Activated CD8-positive, alpha-beta memory T cell treated with anti-CD3 and anti-CD28 coated beads for 24 hours (primary cell): ENCODE data around the gene FEZ2.
"Not testable (repeated sequence)": the region's sequence is repeated elsewhere in the genome, so short reads cannot be mapped to it uniquely, and the experiment has no call there.

Experiments used
- DNase-seq: peaks from one replicate; pipeline ENCODE4 v3.0.0-alpha.2; 2020

Gene FEZ2, protein sequence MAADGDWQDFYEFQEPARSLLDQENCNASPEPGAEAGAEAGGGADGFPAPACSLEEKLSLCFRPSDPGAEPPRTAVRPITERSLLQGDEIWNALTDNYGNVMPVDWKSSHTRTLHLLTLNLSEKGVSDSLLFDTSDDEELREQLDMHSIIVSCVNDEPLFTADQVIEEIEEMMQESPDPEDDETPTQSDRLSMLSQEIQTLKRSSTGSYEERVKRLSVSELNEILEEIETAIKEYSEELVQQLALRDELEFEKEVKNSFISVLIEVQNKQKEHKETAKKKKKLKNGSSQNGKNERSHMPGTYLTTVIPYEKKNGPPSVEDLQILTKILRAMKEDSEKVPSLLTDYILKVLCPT

DNA sequence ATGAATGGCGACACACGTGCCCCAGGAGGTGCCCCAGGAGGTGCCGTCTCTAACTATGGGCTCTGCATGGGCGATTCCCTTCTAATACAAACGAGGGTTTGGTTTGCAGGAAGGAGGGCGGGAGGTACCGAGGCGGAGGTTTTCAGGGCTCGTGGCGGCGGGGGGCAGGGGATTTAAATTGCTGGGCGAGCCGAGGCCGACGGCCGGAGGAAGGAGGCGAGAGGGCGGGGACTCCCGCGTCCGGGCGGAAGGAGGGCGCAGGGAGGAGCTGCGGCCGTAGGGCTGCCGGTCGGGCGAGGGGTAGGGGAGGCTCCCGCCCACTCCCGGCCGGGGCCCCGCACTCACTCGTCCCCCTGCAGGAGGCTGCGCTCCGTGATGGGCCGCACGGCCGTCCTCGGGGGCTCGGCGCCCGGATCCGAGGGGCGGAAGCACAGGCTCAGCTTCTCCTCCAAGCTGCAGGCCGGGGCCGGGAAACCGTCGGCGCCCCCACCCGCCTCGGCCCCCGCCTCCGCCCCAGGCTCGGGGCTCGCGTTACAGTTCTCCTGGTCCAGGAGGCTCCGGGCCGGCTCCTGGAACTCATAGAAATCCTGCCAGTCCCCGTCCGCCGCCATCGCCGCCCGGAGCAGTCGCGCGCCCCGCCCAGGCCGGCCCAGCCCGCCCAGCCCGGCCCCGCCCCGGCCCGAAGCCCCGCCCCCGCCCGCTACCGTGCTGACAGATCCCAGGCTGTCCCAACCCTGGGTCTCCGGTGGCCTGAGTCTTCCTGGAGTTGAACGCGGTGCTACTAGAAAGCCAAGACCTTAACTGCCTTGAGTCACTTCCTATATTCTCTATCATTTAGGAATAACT, at the start of gene FEZ2:
Gene FEZ2, minus strand, starts transcription at position 637 of the 846 bp plus-strand sequence. Its CDS starts 26 bp downstream, at position 611.
- DNase-seq: peak; percentile 90

DNA sequence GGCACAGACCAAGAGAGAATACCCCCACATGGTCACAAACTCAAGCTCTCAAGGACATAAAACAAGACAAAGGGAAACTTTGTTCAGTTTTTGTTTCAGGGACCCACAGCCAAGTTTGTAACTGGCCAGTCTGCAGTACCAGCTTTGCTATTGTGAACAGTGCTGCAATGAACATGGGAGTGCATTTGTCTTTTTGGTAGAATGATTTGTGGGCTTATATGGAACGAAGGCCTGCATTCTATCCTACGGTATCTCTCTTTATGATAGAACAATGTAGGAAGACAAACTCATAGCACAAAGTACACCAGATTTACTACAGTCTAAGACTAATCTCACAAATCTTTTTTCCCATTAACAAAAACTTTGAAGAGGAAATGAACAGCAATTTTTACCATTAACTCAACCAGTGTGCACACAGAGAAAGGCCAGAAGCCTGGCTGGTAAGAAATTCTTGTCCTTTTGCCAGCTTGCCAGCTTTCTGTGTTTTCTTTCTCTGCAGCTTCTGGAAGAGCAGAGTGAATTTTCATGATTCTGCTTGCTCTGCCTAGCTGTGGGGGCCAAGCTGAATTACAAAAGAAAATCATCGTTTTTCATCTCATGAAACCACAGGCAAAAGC, 37.1 kb upstream of the FEZ2 start:
- DNase-seq: no peak

DNA sequence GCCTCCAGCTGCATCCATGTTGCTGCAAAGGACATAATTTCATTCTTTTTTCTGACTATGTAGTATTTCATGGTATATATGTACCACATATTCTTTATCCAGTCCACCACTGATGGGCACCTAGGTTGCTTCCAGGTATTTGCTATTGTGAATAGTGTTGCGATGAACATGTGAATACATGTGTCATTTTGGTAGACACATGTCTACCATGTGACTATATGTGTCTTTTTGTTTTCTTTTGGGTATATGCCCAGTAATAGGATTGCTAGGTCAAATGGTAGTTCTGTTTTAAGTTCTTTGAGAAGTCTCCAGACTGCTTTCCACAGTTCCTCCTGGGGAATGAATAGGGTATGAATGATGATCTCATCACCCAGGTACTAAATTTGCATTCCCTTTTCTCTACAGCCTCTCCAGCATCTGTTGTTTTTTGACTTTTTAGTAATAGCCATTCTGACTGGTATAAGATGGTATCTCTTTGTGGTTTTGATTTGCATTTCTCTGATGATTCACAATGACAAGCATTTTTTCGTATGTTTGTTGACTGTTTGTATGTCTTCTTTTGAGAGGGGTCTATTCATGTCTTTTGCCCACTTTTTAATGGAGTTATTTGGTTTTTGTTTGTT, 35.6 kb upstream of the FEZ2 start:
- no peak for DNase-seq

DNA sequence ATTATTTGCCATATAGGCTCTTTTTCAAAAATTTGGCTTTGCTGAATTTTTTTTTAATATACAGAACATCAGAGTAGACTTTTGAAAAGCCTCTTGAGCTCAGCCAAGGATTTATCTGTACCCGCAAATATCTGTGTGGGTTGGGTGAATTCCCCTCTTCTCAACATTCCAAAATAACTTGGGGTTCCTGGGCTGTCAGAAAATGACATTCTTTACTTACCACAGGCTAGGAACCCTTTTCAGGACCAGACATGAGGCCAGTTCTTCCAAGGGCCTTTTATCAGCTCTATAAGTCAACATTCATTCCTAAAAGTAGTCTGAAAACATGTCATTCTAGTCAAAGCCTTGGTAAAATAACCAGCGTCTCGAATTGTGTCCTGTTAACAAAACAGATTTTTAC, 28.8 kb upstream of the FEZ2 start:
- DNase-seq: no peak

DNA sequence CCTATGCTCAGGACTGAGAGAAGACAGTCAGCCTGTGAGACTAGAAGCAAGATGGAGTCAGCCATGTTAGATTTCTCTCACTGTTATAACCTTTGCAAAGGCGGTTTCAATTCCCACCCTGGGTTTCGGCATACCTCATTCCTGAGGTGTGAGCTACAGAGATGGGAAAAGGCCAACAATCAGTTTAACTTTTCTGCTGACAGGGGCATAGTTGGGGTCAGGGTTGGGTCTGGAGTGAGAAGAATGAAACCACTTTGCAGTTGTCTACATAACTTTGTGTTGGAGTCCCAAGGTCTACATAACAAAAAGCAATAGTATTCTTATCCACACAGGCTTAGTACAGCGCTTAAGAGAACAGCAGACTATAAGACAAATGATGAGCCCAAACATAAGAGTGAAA, 28.1 kb upstream of the FEZ2 start:
- DNase-seq: no peak

DNA sequence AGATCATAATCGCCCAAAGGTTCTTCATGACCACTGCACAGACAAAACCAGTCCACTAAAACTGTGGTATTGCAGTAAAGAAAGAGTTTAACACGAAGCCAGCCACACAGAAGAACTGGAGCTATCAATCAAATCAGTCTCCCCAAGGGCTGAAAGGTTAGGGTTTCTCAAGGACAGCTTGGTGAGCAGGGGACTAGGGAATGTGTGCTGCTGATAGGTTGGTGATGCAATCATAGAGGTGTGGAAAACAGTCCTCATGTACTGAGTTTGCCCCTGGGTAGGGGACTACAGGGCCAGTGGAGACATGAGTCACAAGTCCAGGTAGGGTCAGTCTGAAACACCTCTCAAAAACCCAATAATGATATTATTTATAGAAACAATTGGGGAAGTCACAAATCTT, 27.3 kb upstream of the FEZ2 start:
- no peak for DNase-seq

DNA sequence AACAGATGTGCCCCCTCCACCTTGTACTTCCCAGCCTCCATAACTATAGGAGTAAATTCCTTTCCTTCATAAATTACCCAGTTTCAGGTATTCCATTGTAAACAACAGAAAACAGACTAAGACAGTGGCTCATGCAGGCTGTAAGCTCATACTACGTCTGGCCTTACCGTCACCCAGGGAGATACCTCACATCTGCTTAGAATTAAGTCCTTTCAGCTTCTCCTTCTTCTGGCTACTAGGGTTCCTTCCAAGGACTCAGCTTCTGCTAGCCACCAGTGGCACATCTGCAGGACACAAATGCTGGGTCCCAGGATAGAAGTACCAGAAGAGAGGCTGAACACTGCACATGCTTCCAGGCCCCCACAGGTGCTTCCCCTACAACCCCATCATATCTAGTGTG, 22.4 kb upstream of the FEZ2 start:
- no peak for DNase-seq

DNA sequence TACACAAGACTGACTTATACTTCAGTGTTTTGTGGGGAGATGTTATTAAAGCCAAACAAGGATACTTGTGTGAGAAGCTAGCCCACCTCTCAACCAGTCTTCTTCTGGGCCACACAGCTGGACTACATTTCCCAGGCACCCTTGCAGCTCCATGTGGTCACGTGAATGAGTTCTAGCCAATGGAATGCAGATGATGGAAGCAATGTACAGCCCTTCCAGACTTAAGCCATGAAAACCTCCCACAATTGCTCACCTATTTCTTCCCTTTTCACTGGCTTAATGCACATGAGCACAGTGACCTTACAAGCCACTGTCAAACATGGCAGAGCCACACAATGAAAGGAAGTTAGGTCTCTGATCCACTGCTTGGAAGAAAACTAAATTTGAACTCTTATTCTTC, 20.4 kb upstream of the FEZ2 start:
- no peak for DNase-seq

DNA sequence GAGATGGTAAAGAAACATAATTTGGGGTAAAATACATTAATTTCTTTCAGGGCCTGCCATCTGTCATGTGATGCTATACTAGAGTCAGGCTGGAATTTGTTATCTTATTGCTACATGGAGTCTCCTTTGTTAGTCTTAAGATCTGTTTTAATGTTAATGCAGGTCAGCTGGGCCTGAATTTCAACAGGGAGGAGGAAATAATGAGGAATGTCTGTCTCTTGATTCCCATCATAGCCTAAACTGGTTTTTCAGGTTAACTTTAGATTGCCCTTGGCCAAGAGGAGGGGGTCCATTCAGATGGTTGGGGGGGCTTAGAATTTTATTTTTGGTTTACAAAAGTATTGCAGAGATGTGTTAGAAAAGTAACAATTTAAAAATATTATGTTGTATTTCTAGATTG, 19.0 kb upstream of the FEZ2 start:
- no peak for DNase-seq

DNA sequence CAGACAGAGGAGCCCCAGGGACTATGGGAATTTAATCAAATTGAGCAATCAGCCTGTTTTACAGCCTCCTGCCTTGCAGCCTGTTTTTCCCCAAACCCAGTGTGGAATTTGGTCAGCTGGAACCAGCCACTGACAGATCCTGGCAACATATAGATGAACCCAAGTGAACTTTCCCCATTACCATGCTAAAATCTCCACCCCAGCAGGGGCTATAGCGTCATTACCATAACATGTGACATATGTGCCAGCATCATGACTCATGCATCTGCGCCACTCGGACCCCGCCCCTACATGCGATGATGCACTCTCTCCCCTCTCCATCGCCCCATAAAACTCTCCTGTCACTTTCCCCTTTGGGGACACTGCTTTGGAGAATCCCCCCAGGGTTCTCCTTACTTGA, 17.3 kb upstream of the FEZ2 start:
- DNase-seq: no peak

DNA sequence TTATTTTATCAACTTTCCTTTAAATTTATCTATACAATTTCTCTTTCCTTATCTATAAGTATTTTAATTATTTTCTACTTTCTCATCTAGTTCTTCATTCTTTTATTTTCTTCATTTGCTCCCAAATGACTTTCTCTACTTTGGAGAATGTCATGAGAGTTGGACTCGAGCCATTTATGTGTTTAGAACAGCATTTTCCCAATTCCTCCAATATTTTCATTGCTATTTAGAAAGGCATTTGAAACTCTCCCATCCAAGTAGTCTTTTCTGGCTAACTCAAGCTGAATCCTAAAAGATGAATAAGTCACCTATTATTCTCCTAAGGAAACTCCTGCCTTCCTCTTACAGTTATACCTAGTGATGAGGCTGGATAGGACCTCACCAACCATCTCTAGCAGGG, 15.8 kb upstream of the FEZ2 start:
- no peak for DNase-seq

DNA sequence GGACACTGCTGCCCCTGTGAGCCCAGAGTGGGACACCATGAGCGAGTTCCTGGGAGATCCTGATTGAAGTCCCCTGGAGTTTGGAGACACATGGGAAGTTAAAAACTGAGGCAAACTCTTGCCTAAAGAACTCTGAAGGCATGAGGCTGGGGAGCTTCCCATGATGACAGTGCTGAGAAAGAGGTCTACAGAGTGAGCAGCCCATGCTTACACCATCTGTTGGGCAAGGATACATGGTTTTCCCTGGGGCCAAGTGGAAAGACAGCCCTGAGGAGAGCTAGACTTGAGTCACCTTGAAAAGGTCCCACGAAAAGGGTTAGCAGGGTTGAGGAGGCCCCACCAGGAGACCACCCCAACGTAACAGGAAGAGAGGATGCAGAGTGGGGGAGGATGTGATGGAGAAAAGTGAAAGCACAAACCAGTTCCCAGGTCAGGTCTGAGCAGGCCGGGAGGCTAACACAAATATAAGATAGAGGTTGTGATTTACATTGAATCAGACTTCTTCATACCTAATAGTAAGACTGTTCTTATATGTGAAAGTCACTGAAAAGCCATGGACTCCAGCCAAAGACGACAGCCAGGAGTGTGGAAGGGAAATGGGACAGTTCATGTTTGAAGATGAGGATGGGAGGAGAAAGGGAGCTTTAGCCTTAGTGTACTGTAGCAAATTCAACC, 13.5 kb upstream of the FEZ2 start:
- no peak for DNase-seq

DNA sequence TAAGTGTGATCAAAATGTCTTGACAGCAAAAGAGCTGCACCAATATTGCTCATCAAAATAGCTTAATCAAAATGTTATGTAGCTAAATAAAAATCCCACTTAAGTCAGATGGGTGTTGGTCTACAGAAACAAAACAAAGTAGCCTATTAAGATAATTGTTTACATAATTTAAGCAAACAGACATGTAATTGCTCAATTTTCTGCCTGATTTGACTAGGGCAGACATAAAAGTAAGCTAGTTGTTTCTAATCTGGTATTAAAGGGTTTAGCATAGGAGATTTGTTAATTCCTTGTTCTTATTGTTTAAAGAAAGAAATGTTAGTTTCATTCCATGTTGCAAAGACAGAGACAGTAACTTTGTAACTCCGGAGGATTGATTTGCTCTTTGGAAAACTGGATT, 11.5 kb upstream of the FEZ2 start:
- no peak for DNase-seq

DNA sequence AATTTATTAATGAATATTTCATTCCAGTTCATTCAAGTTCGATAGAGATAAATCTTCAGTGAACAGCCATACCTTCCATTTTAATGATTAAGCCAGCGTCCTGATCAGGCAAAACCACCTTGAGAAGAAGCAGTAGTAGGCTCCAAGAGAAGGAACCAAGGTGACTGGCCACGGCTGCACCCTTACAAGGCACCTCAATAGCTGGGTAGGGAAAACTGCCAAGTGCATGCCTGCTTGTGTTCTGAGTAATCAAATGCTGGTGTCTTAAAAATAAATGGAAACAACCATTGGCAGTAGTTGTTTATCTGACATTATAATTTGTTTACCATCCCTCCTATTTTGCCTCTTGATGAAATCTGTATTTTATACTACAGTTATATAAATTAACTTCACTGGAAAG, 10.0 kb upstream of the FEZ2 start:
- no peak for DNase-seq

DNA sequence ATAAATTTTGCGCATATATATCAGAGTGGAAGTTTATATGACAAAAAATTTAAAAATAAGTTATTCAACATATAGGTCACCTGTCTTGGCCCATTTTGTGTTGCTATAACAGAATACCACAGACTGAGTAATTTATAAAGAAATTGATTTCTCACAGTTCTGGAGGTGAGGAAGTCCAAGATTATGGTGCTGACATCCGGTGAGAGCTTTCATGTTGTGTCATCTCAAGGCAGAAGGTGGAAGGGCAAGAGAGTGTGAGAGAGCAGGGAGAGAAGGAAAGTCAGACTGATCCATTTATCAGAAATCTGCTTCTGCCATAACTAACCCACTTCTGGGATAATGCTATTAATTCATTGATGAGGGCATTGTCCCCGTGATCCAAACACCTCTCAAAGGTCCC, 9.0 kb upstream of the FEZ2 start:
- DNase-seq: no peak

DNA sequence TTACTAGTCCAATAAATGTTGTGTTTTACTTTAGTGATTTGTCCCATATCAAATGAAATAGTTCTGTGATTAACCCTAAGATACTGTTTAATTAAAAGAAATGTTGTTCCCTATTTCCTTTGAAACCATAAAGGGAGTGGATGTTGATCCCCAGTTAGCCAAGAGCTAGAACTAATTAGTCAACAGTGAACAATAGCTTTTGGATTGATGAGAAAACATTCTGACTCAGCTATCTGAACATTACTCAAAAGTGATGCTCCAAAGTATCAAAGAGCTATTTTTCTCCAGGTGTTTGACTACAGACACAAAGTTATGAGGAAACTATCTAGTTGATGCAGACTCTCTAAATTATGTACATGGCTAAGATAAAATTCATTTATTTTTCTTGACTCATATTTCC, 7.3 kb upstream of the FEZ2 start:
- no peak for DNase-seq

DNA sequence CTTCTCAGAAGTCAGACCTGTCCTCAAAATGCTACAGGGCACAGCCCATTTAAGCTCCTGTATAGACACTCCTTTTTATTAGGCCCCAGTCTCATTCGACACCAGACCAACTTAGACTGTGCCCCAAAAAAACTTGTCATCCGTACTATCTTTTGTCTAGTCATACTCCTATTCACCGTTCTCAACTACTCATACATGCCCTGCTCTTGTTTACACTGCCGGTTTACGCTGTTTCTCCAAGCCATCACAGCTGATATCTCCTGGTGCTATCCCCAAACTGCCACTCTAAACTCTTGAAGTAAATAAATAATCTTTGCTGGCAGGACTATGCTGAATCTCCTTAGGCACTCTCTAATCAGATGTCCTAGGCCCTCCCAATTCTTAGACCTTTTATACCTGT, 5.7 kb upstream of the FEZ2 start:
- DNase-seq: not testable (repeated sequence)

DNA sequence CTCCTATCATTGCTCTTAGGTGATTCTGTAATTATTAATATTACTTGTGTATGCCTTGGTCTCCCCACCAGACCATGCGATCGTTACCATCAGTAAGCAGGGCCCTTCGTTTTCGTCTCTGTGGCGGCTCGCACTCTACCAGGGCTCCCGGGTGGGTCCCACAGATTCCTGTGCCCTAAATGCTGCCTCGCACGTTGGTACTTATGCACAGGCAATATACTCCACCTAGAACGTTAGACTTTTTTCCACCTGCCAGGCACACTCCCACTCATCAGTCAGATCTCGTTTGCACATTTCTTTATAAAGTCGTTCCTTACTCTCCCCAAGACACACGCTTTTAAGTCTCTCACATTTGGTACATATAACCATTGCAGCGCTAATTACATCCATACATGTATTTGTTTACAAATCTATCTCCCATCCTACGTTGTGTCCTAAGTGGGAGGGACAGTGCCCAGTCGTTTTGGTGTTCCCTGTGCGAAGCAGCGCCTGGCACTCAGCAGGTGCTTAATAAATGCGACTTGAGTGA, 901 bp downstream of the FEZ2 start:
- DNase-seq: peak; percentile 57

DNA sequence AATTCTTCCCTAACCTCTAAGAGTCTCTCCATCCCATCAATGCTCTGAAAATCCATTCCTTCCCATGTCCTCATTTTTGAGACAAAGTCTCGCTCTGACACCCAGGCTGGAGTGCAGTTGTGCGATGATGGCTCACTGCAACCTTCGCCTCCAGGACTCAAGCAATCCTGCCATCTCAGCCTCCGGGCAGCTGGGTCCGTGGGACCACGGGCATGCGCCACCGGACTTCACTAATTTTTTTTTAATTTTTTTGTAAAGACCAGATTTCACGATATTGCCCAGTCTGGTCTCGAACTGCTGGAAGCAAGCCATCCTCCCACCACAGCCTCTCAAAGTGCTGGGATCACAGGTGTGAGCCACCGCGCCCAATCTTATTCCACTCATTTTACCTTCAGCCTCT, 1.6 kb downstream of the FEZ2 start:
- DNase-seq: no peak

DNA sequence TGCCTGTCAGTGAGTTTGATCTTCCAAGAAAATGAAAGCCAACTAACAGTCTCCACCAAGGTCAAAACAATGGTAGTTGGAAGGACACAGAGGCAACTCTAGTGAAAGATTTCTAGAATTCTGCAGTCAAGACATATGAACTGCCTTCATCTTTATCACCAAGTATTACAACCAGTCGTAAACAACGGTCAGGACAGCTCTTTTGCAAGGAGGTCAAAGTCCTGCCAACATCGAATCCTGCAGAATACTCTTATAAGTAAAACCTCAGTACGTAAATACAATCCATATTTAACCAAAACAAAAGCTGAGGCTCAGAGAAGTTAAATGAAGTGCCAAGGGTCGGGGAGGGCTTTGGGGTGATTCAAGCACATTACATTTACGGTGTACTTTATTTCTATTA, 3.1 kb downstream of the FEZ2 start:
- no peak for DNase-seq

DNA sequence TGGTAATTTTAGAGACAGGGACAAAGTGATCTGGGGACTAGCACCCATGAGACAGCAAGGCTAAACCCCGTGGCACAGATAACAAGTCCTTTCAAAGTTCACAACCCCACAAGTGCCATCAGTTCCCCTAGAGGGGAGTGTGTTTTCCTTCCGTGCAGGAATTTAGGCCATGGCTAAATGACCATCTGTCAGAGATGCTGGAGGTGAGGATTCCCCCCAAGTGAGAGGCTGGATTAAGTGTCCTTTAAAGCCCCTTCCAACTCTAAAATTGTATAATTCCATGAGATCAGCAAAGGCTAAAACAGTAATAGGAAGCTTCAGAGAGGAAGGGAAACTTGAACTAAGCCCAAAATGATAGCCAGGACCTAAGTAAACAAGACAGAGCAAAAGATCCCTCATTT, 8.7 kb downstream of the FEZ2 start:
- DNase-seq: no peak

DNA sequence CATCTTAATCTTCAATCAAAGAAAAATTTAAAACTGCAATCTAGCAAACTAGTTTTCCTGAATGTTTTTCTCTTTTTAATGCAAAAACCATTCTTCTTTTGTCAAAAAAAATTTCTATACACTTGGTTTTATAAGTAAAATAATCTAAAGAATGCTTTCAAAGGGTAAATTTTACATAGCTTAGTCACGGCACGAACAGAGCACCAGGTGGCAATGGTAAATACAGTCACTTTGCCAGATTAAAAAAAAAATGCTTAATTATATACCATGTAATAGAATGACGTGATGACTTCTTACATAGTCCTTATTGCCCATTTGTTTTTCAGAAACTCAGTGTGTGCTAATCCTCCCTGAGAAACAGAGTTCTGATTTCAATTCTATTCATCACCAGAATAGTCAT, 10.4 kb downstream of the FEZ2 start:
- no peak for DNase-seq

DNA sequence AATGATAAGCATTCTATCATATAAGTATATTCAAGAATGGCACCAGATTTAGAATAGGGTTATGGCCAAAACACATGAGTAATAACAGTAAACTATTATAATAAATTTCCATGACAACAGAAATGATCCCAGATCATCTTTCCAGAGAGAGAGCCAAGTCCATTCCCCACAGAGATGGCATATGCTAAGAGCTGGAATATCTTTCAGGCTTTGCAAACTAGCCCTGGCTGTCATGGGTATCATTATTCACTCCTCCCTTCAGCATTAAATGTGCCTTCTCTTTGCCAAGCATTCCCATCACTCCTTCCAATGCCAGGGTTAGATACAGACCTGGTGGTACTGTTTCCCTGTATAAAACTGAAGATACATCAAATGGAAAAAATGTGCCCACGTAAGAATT, 10.9 kb downstream of the FEZ2 start:
- DNase-seq: no peak
